ENCODE results near the gene RNF183. TPM values are rescaled to one million over a fixed set of nuclear protein-coding genes. Genes with fewer than 3 reads are reported as not detected.

RNF183 gene
- total and polyA plus RNA-seq, 2 of the 4 experiments (the other 2 are of a cell fraction) = not detected

- Histone ChIP-seq H3K4ac (ENCODE audit: low read depth, low read length) (no peak overlapping the region), H2AK5ac (ENCODE audit: low read depth, low read length) (no peak overlapping the region), H3K4me1 (ENCODE audit: control insufficient read depth, insufficient read depth, low read length) (no peaks in the 10 kb centered on the region), H3K14ac (replicated peaks; ENCODE audit: low read depth, low read length) (no peak overlapping the region), H3K56ac (ENCODE audit: extremely low read depth, insufficient read depth, low read length) (no peak overlapping the region), H3K4me3 (ENCODE audit: insufficient read depth, low read depth, low read length) (no peak overlapping the region), H3K4me2 (ENCODE audit: low read depth, low read length) (no peak overlapping the region), H3K9me1 (ENCODE audit: insufficient read depth, low read length) (no peaks in the 10 kb centered on the region), H3K23ac (ENCODE audit: low read depth, low read length) (no peak overlapping the region), H2BK5ac (ENCODE audit: low read depth, low read length, poor library complexity, severe bottlenecking) (no peak overlapping the region), H2BK15ac (ENCODE audit: low read depth, low read length) (no peak overlapping the region), H3K18ac (ENCODE audit: low read depth, low read length) (no peak overlapping the region), H3K36me3 (ENCODE audit: control insufficient read depth, insufficient read depth, low read length) (no peaks in the 10 kb centered on the region), H3K27ac (ENCODE audit: insufficient read depth, low read length) (no peak overlapping the region), H4K20me1 (ENCODE audit: insufficient read depth, low read length) (no peaks in the 10 kb centered on the region), H3K9me3 (ENCODE audit: control insufficient read depth, insufficient read depth, low read length) (peaks cover 2% of the 10 kb centered on the region; the same call in 1 of the 2 replicates), H3K79me1 (ENCODE audit: low read depth in 1 of 2, low read length in 2 of 2) (no peaks in the 10 kb centered on the region), H2BK120ac (ENCODE audit: low read depth, low read length) (no peak overlapping the region), H2BK20ac (ENCODE audit: low read depth, low read length) (no peak overlapping the region), H2AFZ (replicated peaks; ENCODE audit: low read length, poor library complexity) (no peak overlapping the region), H4K8ac (ENCODE audit: low read depth in 2 of 2, low read length in 2 of 2) (no peak overlapping the region), H4K5ac (ENCODE audit: low read depth, low read length) (no peak overlapping the region), H4K91ac (ENCODE audit: insufficient read depth, low read depth, low read length) (no peak overlapping the region), H2AK9ac (replicated peaks; ENCODE audit: low read depth, low read length, poor library complexity) (no peak overlapping the region), H3K27me3 (ENCODE audit: control insufficient read depth, insufficient read depth, low read length) (peaks cover 10% of the 10 kb centered on the region; the same call in 1 of the 2 replicates), H3K9ac (ENCODE audit: low read depth, low read length) (no peak overlapping the region)
- in situ Hi-C loops (cut with MboI; ENCODE audit: low sequenced_read_pairs) (no loop called here), intact Hi-C loops (cut with micrococcal nuclease) (no loop called here), dilution Hi-C loops (cut with HindIII; ENCODE audit: low sequenced_read_pairs, unreplicated experiment) (no loop called here)
- ATAC-seq (ENCODE audit: low read depth) (no peak), DNase-seq (no peak)
- ChIA-PET POLR2A (ENCODE audit: unreplicated experiment) (no interaction called here), CTCF (no interaction called here)
- no TSS peak for BruUV-seq (replicated peaks)
- no peak for TF ChIP-seq RCOR1 (IDR thresholded peaks at IDR 0.05; ENCODE audit: insufficient replicate concordance, low read length)
- TF ChIP-seq MAFK (IDR thresholded peaks at IDR 0.05; ENCODE audit: low read depth, low read length) = no peak
- no peak for TF ChIP-seq RFX5 (IDR thresholded peaks at IDR 0.05; ENCODE audit: low read depth, low read length)
- no peak for TF ChIP-seq MAZ (IDR thresholded peaks at IDR 0.05; ENCODE audit: borderline replicate concordance, low read depth, low read length)
- TF ChIP-seq, protein P1, sequence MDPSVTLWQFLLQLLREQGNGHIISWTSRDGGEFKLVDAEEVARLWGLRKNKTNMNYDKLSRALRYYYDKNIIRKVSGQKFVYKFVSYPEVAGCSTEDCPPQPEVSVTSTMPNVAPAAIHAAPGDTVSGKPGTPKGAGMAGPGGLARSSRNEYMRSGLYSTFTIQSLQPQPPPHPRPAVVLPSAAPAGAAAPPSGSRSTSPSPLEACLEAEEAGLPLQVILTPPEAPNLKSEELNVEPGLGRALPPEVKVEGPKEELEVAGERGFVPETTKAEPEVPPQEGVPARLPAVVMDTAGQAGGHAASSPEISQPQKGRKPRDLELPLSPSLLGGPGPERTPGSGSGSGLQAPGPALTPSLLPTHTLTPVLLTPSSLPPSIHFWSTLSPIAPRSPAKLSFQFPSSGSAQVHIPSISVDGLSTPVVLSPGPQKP (IDR thresholded peaks at IDR 0.05; ENCODE audit: borderline replicate concordance, low read depth, low read length) = no peak
- TF ChIP-seq NFE2L2 (IDR thresholded peaks at IDR 0.05; ENCODE audit: low read depth, low read length) = no peak
- no peak for TF ChIP-seq BHLHE40 (IDR thresholded peaks at IDR 0.05; ENCODE audit: low read depth, low read length)
- TF ChIP-seq SMC3 (IDR thresholded peaks at IDR 0.05; ENCODE audit: low read depth, low read length) = no peak
- WGBS, 2 experiments (ENCODE audit: extremely low coverage in 2 of 2, insufficient read length in 1 of 2) = 100% methylated on average over 3 of the region's 4 CpGs; no CpG with 5 or more reads in 1 of the 2 experiments
Observed at GRCh38 chr9:113316030-113316429, 12.9 kb upstream of the RNF183 start.
